Mononuclear cell (primary cell): ENCODE data around the gene COPG1. TPM values are rescaled to one million over a fixed set of nuclear protein-coding genes. Genes with fewer than 3 reads are reported as not detected.
"Not testable (repeated sequence)": the region's sequence is repeated elsewhere in the genome, so short reads cannot be mapped to it uniquely, and the experiment has no call there.

Experiments used
- H3K27me3 ChIP-seq: 2 replicates; pipeline ENCODE4 v1.6.0; 2011; ENCODE audit warnings: low read length, control low read depth; ENCODE audit not compliant: insufficient read depth
- H3K4me1 ChIP-seq: 2 replicates; pipeline ENCODE4 v1.5.1; 2011; ENCODE audit warnings: mild to moderate bottlenecking, low read length, control low read depth; ENCODE audit not compliant: insufficient read depth
- H3K4me3 ChIP-seq: 2 replicates; pipeline ENCODE4 v1.5.1; 2011; ENCODE audit warnings: mild to moderate bottlenecking, low read length, moderate library complexity
- H3K9me3 ChIP-seq: 2 replicates; pipeline ENCODE4 v1.5.1; 2011; ENCODE audit warnings: low read depth, mild to moderate bottlenecking, control low read depth, low read length
- total RNA-seq: library from RNA; depleted of rRNA; stranded (reverse); fragments of >200 nt; gene quantifications from one replicate; pipeline ENCODE4 v1.2.3, GENCODE V29; 2012

The COPG1 gene
- total RNA-seq, 1 donor = 61.7 TPM

GRCh38 chr3:129257609-129258008, 8.2 kb downstream of the COPG1 start:
- H3K9me3 ChIP-seq = no peaks in the 10 kb centered on the region
- no peak overlapping the region for H3K4me3 ChIP-seq
- H3K27me3 ChIP-seq = no peaks in the 10 kb centered on the region
- no peaks in the 10 kb centered on the region for H3K4me1 ChIP-seq

GRCh38 chr3:129259612-129260477, 10.4 kb downstream of the COPG1 start:
- Histone ChIP-seq H3K4me3 (no peak overlapping the region), H3K27me3 (no peaks in the 10 kb centered on the region), H3K9me3 (no peaks in the 10 kb centered on the region), H3K4me1 (no peaks in the 10 kb centered on the region)

GRCh38 chr3:129260606-129261005, 11.2 kb downstream of the COPG1 start:
- H3K9me3 ChIP-seq = no peaks in the 10 kb centered on the region
- H3K27me3 ChIP-seq = no peaks in the 10 kb centered on the region
- no peaks in the 10 kb centered on the region for H3K4me1 ChIP-seq
- H3K4me3 ChIP-seq = no peak overlapping the region

- Histone ChIP-seq H3K4me3 (no peak overlapping the region), H3K27me3 (no peaks in the 10 kb centered on the region), H3K9me3 (no peaks in the 10 kb centered on the region), H3K4me1 (no peaks in the 10 kb centered on the region)
These were observed 12.5 kb downstream of the COPG1 start for GRCh38 chr3:129261894-129262293.

- Histone ChIP-seq H3K4me1 (no peaks in the 10 kb centered on the region), H3K9me3 (no peaks in the 10 kb centered on the region), H3K4me3 (no peak overlapping the region), H3K27me3 (no peaks in the 10 kb centered on the region)
These were observed 13.9 kb downstream of the COPG1 start for GRCh38 chr3:129263161-129263910.

GRCh38 chr3:129264994-129265393, 15.6 kb downstream of the COPG1 start:
- not testable (repeated sequence) for H3K4me3 ChIP-seq, H3K27me3 ChIP-seq, H3K4me1 ChIP-seq, H3K9me3 ChIP-seq

GRCh38 chr3:129266651-129267050, 17.2 kb downstream of the COPG1 start:
- no peak overlapping the region for H3K4me3 ChIP-seq
- H3K9me3 ChIP-seq = no peaks in the 10 kb centered on the region
- no peaks in the 10 kb centered on the region for H3K4me1 ChIP-seq
- no peaks in the 10 kb centered on the region for H3K27me3 ChIP-seq

GRCh38 chr3:129268396-129268795, 19.0 kb downstream of the COPG1 start:
- no peak overlapping the region for H3K4me3 ChIP-seq
- H3K27me3 ChIP-seq = no peaks in the 10 kb centered on the region
- no peaks in the 10 kb centered on the region for H3K9me3 ChIP-seq
- H3K4me1 ChIP-seq = no peaks in the 10 kb centered on the region

- Histone ChIP-seq H3K4me3 (no peak overlapping the region), H3K27me3 (no peaks in the 10 kb centered on the region), H3K4me1 (no peaks in the 10 kb centered on the region), H3K9me3 (no peaks in the 10 kb centered on the region)
These were observed 22.3 kb downstream of the COPG1 start for GRCh38 chr3:129271674-129272073.

- Histone ChIP-seq H3K27me3 (no peaks in the 10 kb centered on the region), H3K4me1 (peaks cover 37% of the 10 kb centered on the region), H3K4me3 (no peak overlapping the region)
These were observed 27.0 kb downstream of the COPG1 start for GRCh38 chr3:129276385-129276784.

GRCh38 chr3:129277829-129278271, 28.4 kb downstream of the COPG1 start:
- no peaks in the 10 kb centered on the region for H3K27me3 ChIP-seq
- H3K9me3 ChIP-seq = no peaks in the 10 kb centered on the region
- no peak overlapping the region for H3K4me3 ChIP-seq
- H3K4me1 ChIP-seq = peaks cover 51% of the 10 kb centered on the region

More at GRCh38 chr3:129276385-129276784, 27.0 kb downstream of the COPG1 start:
- H3K9me3 ChIP-seq = no peaks in the 10 kb centered on the region

- peaks cover 58% of the 10 kb centered on the region for H3K4me1 ChIP-seq
- no peaks in the 10 kb centered on the region for H3K9me3 ChIP-seq
- H3K27me3 ChIP-seq = no peaks in the 10 kb centered on the region
- H3K4me3 ChIP-seq = peak within 1 kb of the TSS; percentile 73
These were observed 29.1 kb downstream of the COPG1 start, which contains the start of gene HMCES for GRCh38 chr3:129278439-129278965. Gene HMCES, plus strand, starts transcription at chr3:129278870. Its CDS starts 863 bp downstream, at chr3:129279733.

- Histone ChIP-seq H3K27me3 (no peaks in the 10 kb centered on the region), H3K4me3 (peak overlapping the region; percentile 73), H3K4me1 (peaks cover 63% of the 10 kb centered on the region), H3K9me3 (no peaks in the 10 kb centered on the region)
These were observed 29.8 kb downstream of the COPG1 start for GRCh38 chr3:129278966-129279906.

GRCh38 chr3:129280183-129280582, 30.8 kb downstream of the COPG1 start:
- peak overlapping the region; percentile 73 for H3K4me3 ChIP-seq
- H3K27me3 ChIP-seq = no peaks in the 10 kb centered on the region
- H3K4me1 ChIP-seq = peaks cover 63% of the 10 kb centered on the region

More at GRCh38 chr3:129280183-129280582, 30.8 kb downstream of the COPG1 start:
- no peaks in the 10 kb centered on the region for H3K9me3 ChIP-seq
